ENCODE measurements around the gene GNL2. TPM values are rescaled to one million over a fixed set of nuclear protein-coding genes. Genes with fewer than 3 reads are reported as not detected.

Gene GNL2
- 74.7 and 75.0 TPM in 2 replicates for total RNA-seq (2022)
- percentile 91 among the genes with signal in this experiment for Bru-seq, nascent RNA
- BruChase-seq, experiment 1, labeled RNA remaining after a 6-hour chase, result percentile 92 among the genes with signal in this experiment
- BruChase-seq, experiment 2, labeled RNA remaining after a 2-hour chase, result percentile 87 among the genes with signal in this experiment
- long read RNA-seq, transcript GNL2-208 (2 exons, 635 nt), result minor isoform, 6 of 81 reads
- long read RNA-seq, transcript GNL2-201 (16 exons, 2,334 nt), result major isoform, 60 of 81 reads
- long read RNA-seq, partial matches to known transcripts, result 2 of 81 reads
- long read RNA-seq, other reads (novel, unspliced or antisense), result 12 of 81 reads

GRCh38 chr1:37595440-37596181, at the start of gene GNL2:
GNL2 (minus strand) TSS chr1:37595937; CDS start chr1:37595822, 115 bp downstream.
- intact Hi-C loops (cut with micrococcal nuclease; ENCODE audit: unreplicated experiment), result no loop called here
- Mint-ChIP-seq H3K36me3 (ENCODE audit: insufficient read depth, unreplicated experiment) (peaks cover 25% of the 10 kb centered on the region), H3K27me3 (ENCODE audit: unreplicated experiment) (peaks cover 4% of the 10 kb centered on the region), H3K4me3 (ENCODE audit: low read depth, unreplicated experiment) (peak within 1 kb of the TSS; percentile 98), H3K9me3 (ENCODE audit: low read depth, unreplicated experiment) (no peaks in the 10 kb centered on the region), H3K4me1 (ENCODE audit: low read depth, unreplicated experiment) (peaks cover 11% of the 10 kb centered on the region), H3K27ac (ENCODE audit: unreplicated experiment) (peak within 1 kb of the TSS; percentile 99)
- CTCF ChIA-PET, result interaction anchor here (0.7 to 1.1 kb wide), 3 partner anchors 80 to 1023 kb away, joined by 3 to 5 read pairs (median 3); partner anchors contain the start of genes CDCA8 and MEAF6
- BruUV-seq (replicated peaks), result no TSS peak
- DNase-seq, result peak; percentile 98
- TF ChIP-seq CTCF (IDR thresholded peaks at IDR 0.05; ENCODE audit: unreplicated experiment), result no peak

GRCh38 chr1:37641059-37641458, 45.3 kb upstream of the GNL2 start:
- BruUV-seq (replicated peaks), result no TSS peak
- CTCF ChIA-PET, result interaction anchor here (0.6 kb wide), 1 partner anchor 29 kb away, joined by 3 read pairs; no protein-coding TSS in a partner anchor
- no peak for DNase-seq

GRCh38 chr1:37636435-37636834, 40.7 kb upstream of the GNL2 start:
- intact Hi-C loops (cut with micrococcal nuclease; ENCODE audit: unreplicated experiment), result no loop called here
- no peak for TF ChIP-seq CTCF (IDR thresholded peaks at IDR 0.05; ENCODE audit: unreplicated experiment)
- BruUV-seq (replicated peaks), result no TSS peak
- Mint-ChIP-seq H3K36me3 (ENCODE audit: insufficient read depth, unreplicated experiment) (no peaks in the 10 kb centered on the region), H3K27me3 (ENCODE audit: unreplicated experiment) (no peaks in the 10 kb centered on the region), H3K4me3 (ENCODE audit: low read depth, unreplicated experiment) (no peak overlapping the region), H3K4me1 (ENCODE audit: low read depth, unreplicated experiment) (no peaks in the 10 kb centered on the region), H3K9me3 (ENCODE audit: low read depth, unreplicated experiment) (no peaks in the 10 kb centered on the region), H3K27ac (ENCODE audit: unreplicated experiment) (no peak overlapping the region)
- CTCF ChIA-PET, result no interaction called here
- DNase-seq, result no peak

More at GRCh38 chr1:37641059-37641458, 45.3 kb upstream of the GNL2 start:
- Mint-ChIP-seq H3K4me3 (ENCODE audit: low read depth, unreplicated experiment) (no peak overlapping the region), H3K27ac (ENCODE audit: unreplicated experiment) (no peak overlapping the region), H3K27me3 (ENCODE audit: unreplicated experiment) (no peaks in the 10 kb centered on the region), H3K4me1 (ENCODE audit: low read depth, unreplicated experiment) (no peaks in the 10 kb centered on the region), H3K9me3 (ENCODE audit: low read depth, unreplicated experiment) (no peaks in the 10 kb centered on the region), H3K36me3 (ENCODE audit: insufficient read depth, unreplicated experiment) (no peaks in the 10 kb centered on the region)
- intact Hi-C loops (cut with micrococcal nuclease; ENCODE audit: unreplicated experiment), result no loop called here
- no peak for TF ChIP-seq CTCF (IDR thresholded peaks at IDR 0.05; ENCODE audit: unreplicated experiment)

- no peaks in the 10 kb centered on the region for H3K4me1 Mint-ChIP-seq (ENCODE audit: low read depth, unreplicated experiment)
- no peaks in the 10 kb centered on the region for H3K27me3 Mint-ChIP-seq (ENCODE audit: unreplicated experiment)
- no peak for DNase-seq
- no peaks in the 10 kb centered on the region for H3K9me3 Mint-ChIP-seq (ENCODE audit: low read depth, unreplicated experiment)
- H3K4me3 Mint-ChIP-seq (ENCODE audit: low read depth, unreplicated experiment), result no peak overlapping the region
- TF ChIP-seq CTCF (IDR thresholded peaks at IDR 0.05; ENCODE audit: unreplicated experiment), result no peak
- no peaks in the 10 kb centered on the region for H3K36me3 Mint-ChIP-seq (ENCODE audit: insufficient read depth, unreplicated experiment)
- CTCF ChIA-PET, result interaction anchor here (0.8 kb wide), 1 partner anchor 9 kb away, joined by 4 read pairs; no protein-coding TSS in a partner anchor
- H3K27ac Mint-ChIP-seq (ENCODE audit: unreplicated experiment), result no peak overlapping the region
- intact Hi-C loops (cut with micrococcal nuclease; ENCODE audit: unreplicated experiment), result no loop called here
- no TSS peak for BruUV-seq (replicated peaks)
These were observed 39.5 kb upstream of the GNL2 start for GRCh38 chr1:37634992-37635902.
